K562 (cell line): ENCODE data around the gene TMEM107. TPM values are rescaled to one million over a fixed set of nuclear protein-coding genes. Genes with fewer than 3 reads are reported as not detected.

Experiments used
- AFF4 ChIP-seq: sonication (generic); formaldehyde crosslinking; IDR thresholded peaks from 2 replicates; pipeline ENCODE4 v1.8.0; 2023; ENCODE audit warnings: mild to moderate bottlenecking, missing genetic modification reagents
- CC2D1A ChIP-seq: fragments of 450-650 bp; IDR thresholded peaks from 2 replicates; pipeline ENCODE4 v1.6.1; 2017; ENCODE audit warnings: mild to moderate bottlenecking
- CEBPG ChIP-seq, 3 experiments: fragments of 200-800 bp in 1 of 3; sonication (Bioruptor generic) in 1 of 3; sonication (generic) in 1 of 3; formaldehyde crosslinking in 1 of 3; IDR thresholded peaks in 2 of 3; conservative IDR thresholded peaks in 1 of 3; 2 replicates each; pipeline versions ENCODE4 v1.6.1 to v1.8.0; 2016 to 2022; ENCODE audit warnings: missing compliant biosample characterization in 2 of 3, missing genetic modification characterization in 2 of 3, mild to moderate bottlenecking in 1 of 3, missing genetic modification reagents in 1 of 3
- NRF1 ChIP-seq, 2 experiments: fragments of 450-650 bp; IDR thresholded peaks in 1 of 2; conservative IDR thresholded peaks in 1 of 2; 2 replicates each; pipeline ENCODE4 v1.6.1; 2014; ENCODE audit warnings: mild to moderate bottlenecking in 2 of 2
- PURB ChIP-seq: sonication (generic); formaldehyde crosslinking; IDR thresholded peaks from 2 replicates; pipeline ENCODE4 v1.9.0; 2021; ENCODE audit warnings: low read depth, mild to moderate bottlenecking, missing genetic modification reagents
- SMAD4 ChIP-seq: fragments of 250-450 bp; sonication (Bioruptor Pico); conservative IDR thresholded peaks from 2 replicates; pipeline ENCODE4 v1.8.0; 2021; ENCODE audit warnings: inconsistent platforms, mild to moderate bottlenecking, moderate library complexity
- SNRNP70 ChIP-seq: fragments of 200-400 bp; formaldehyde crosslinking; optimal IDR thresholded peaks from 2 replicates; pipeline ENCODE3; 2017; ENCODE audit warnings: low read depth, low read length
- SREBF2 ChIP-seq: sonication (generic); formaldehyde crosslinking; IDR thresholded peaks from 2 replicates; pipeline ENCODE4 v1.4.0; 2020; ENCODE audit warnings: mild to moderate bottlenecking, missing genetic modification reagents
- USF1 ChIP-seq: sonication (generic); formaldehyde crosslinking; IDR thresholded peaks from 2 replicates; pipeline ENCODE4 v1.9.0; 2022; ENCODE audit warnings: mild to moderate bottlenecking, missing genetic modification reagents
- ZNF551 ChIP-seq: fragments of 250-450 bp; sonication (Bioruptor Pico); IDR thresholded peaks from 2 replicates; pipeline ENCODE4 v1.5.0; 2021; ENCODE audit warnings: mild to moderate bottlenecking, moderate library complexity
- ZNF639 ChIP-seq, 2 experiments: fragments of 200-800 bp in 1 of 2; sonication (Bioruptor generic) in 1 of 2; sonication (generic) in 1 of 2; formaldehyde crosslinking in 1 of 2; IDR thresholded peaks in 1 of 2; conservative IDR thresholded peaks in 1 of 2; 2 replicates each; pipeline versions ENCODE4 v1.5.0 to v1.6.1; 2016 to 2020; ENCODE audit warnings: missing compliant biosample characterization in 1 of 2, missing genetic modification characterization in 1 of 2, missing genetic modification reagents in 1 of 2
- ZNF696 ChIP-seq: fragments of 250-450 bp; sonication (Bioruptor Pico); conservative IDR thresholded peaks from 2 replicates; pipeline ENCODE4 v1.4.0; 2020; ENCODE audit warnings: mild to moderate bottlenecking, moderate library complexity
- polyA plus RNA-seq, 8 experiments: library from polyadenylated mRNA; depleted of rRNA in 4 of 8; stranded (reverse) in 5 of 8; unstranded in 3 of 8; fragments of >200 nt; fragmentation: Nextera tagmentation in 2 of 8; fragmentation: Illumina TruSeq in 1 of 8; extraction: Ambion mirVana in 2 of 8; extraction: Trizol in 1 of 8; gene quantifications; 2 replicates each; pipeline versions ENCODE4 v1.2.1 to v1.2.3, GENCODE V29; 2011 to 2014; ENCODE audit warnings: inconsistent platforms in 1 of 8, missing spikeins in 1 of 8
- total RNA-seq, 7 experiments: library from RNA; depleted of rRNA in 6 of 7; stranded (reverse); fragments of >200 nt in 6 of 7; fragmentation: Illumina TruSeq in 2 of 7; extraction: Trizol in 2 of 7; gene quantifications; 2 replicates each; pipeline versions ENCODE4 v1.2.1 to v1.2.3, GENCODE V29; 2011 to 2021; ENCODE audit warnings: low replicate concordance in 1 of 7
- TF ChIP-seq, protein P1 (sequence below): sonication (generic); formaldehyde crosslinking; IDR thresholded peaks from 2 replicates; pipeline ENCODE4 v1.8.1; 2023; ENCODE audit warnings: mild to moderate bottlenecking, missing genetic modification reagents
- TF ChIP-seq, protein P2 (sequence below): fragments of 450-650 bp; IDR thresholded peaks from 2 replicates; pipeline ENCODE4 v1.6.1; 2016; ENCODE audit warnings: low read depth, mild to moderate bottlenecking, moderate library complexity

The TMEM107 gene
- total and polyA plus RNA-seq, 9 of the 15 experiments (the other 6 are each of a cell fraction or from before 2014, with no cell fraction given): 7.1 to 26.2 (median 16.9) TPM

- TF ChIP-seq, protein P1, sequence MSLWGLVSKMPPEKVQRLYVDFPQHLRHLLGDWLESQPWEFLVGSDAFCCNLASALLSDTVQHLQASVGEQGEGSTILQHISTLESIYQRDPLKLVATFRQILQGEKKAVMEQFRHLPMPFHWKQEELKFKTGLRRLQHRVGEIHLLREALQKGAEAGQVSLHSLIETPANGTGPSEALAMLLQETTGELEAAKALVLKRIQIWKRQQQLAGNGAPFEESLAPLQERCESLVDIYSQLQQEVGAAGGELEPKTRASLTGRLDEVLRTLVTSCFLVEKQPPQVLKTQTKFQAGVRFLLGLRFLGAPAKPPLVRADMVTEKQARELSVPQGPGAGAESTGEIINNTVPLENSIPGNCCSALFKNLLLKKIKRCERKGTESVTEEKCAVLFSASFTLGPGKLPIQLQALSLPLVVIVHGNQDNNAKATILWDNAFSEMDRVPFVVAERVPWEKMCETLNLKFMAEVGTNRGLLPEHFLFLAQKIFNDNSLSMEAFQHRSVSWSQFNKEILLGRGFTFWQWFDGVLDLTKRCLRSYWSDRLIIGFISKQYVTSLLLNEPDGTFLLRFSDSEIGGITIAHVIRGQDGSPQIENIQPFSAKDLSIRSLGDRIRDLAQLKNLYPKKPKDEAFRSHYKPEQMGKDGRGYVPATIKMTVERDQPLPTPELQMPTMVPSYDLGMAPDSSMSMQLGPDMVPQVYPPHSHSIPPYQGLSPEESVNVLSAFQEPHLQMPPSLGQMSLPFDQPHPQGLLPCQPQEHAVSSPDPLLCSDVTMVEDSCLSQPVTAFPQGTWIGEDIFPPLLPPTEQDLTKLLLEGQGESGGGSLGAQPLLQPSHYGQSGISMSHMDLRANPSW (CRISPR knock-in tag): 0 out of 2 replicates have a peak, but pooled peaks have one; percentile 64
- TF ChIP-seq AFF4 (CRISPR knock-in tag): peak; percentile 67; the same call in 1 of the 2 replicates
- no peak for TF ChIP-seq ZNF551 (CRISPR knock-in tag)
- no peak for TF ChIP-seq CEBPG (CRISPR knock-in tag; IDR thresholded peaks at IDR 0.05)
- TF ChIP-seq CEBPG (tag; conservative IDR thresholded peaks at IDR 0.05 in 1 of 2, IDR thresholded peaks at IDR 0.05 in 1 of 2): no peak; a peak in 1 of 4 replicates
- TF ChIP-seq PURB: no peak
- no peak for TF ChIP-seq ZNF696 (CRISPR knock-in tag)
- TF ChIP-seq NRF1 (conservative IDR thresholded peaks at IDR 0.05 in 1 of 2, IDR thresholded peaks at IDR 0.05 in 1 of 2): peak; percentile 29 to 49; a peak in 1 of 4 replicates
- no peak for TF ChIP-seq SREBF2 (CRISPR knock-in tag)
- TF ChIP-seq SNRNP70: no peak
- TF ChIP-seq ZNF639 (CRISPR knock-in tag; conservative IDR thresholded peaks at IDR 0.05 in 1 of 2, IDR thresholded peaks at IDR 0.05 in 1 of 2): no peak
- peak; percentile 69; the same call in 1 of the 2 replicates for TF ChIP-seq CC2D1A
- TF ChIP-seq, protein P2, sequence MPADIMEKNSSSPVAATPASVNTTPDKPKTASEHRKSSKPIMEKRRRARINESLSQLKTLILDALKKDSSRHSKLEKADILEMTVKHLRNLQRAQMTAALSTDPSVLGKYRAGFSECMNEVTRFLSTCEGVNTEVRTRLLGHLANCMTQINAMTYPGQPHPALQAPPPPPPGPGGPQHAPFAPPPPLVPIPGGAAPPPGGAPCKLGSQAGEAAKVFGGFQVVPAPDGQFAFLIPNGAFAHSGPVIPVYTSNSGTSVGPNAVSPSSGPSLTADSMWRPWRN: no peak
- 0 out of 2 replicates have a peak, but pooled peaks have one; percentile 5 for TF ChIP-seq USF1 (CRISPR knock-in tag)
- TF ChIP-seq SMAD4 (CRISPR knock-in tag): 0 out of 2 replicates have a peak, but pooled peaks have one; percentile 37
Observed at GRCh38 chr17:8209907-8210760, 34.0 kb upstream of the TMEM107 start, which contains the start of gene AURKB (continued).
